Upper lobe of right lung (tissue), 1 donor: ENCODE results near the gene PLCL2. TPM values are rescaled to one million over a fixed set of nuclear protein-coding genes. Genes with fewer than 3 reads are reported as not detected.

Source experiments
- ATAC-seq: fragments of 200-7000 bp; cut with Tn5 transposase; one replicate; pipeline ENCODE4 v1.9.1; 2020; ENCODE audit warnings: mild to moderate bottlenecking, moderate library complexity
- DNase-seq: peaks from one replicate; pipeline ENCODE4 v3.0.0-alpha.2; 2020
- H3K27ac ChIP-seq: fragments of 200-600 bp; one replicate; pipeline ENCODE4 v1.8.0; 2022
- H3K27me3 ChIP-seq: fragments of 200-600 bp; one replicate; pipeline ENCODE4 v1.8.0; 2022; ENCODE audit warnings: mild to moderate bottlenecking
- H3K36me3 ChIP-seq: fragments of 200-600 bp; one replicate; pipeline ENCODE4 v1.8.0; 2022
- H3K4me1 ChIP-seq: fragments of 200-600 bp; one replicate; pipeline ENCODE4 v1.8.0; 2022
- H3K4me3 ChIP-seq: fragments of 200-600 bp; one replicate; pipeline ENCODE4 v1.8.0; 2022; ENCODE audit warnings: mild to moderate bottlenecking
- H3K9me3 ChIP-seq: fragments of 200-600 bp; one replicate; pipeline ENCODE4 v1.8.0; 2022
- CTCF ChIP-seq: fragments of 200-600 bp; IDR thresholded peaks from one replicate; pipeline ENCODE4 v1.8.0; 2022; ENCODE audit warnings: antibody characterized with exemption
- intact Hi-C: fragments of 100-400 bp; cut with DNase I; formaldehyde crosslinking; loops from one replicate; pipeline ENCODE4 v1.11.0; 2022
- total RNA-seq: library from RNA; stranded (reverse); fragmentation: NEBNext Ultra II Directional; extraction: Animal tissue kit (Norgen Biotek cat#: 25700); gene quantifications from one replicate; pipeline ENCODE4 v1.2.1, GENCODE V29; 2021
- donor health status: DM: no; HTN: yes; CAD: no; lungs with severe emphysema.

PLCL2 gene
- total RNA-seq, 1 donor from 2014 or later, result 9.1 TPM

- H3K9me3 ChIP-seq, result peaks cover 2% of the 10 kb centered on the region
- no peaks in the 10 kb centered on the region for H3K27me3 ChIP-seq
- no peak overlapping the region for H3K27ac ChIP-seq
- no peak for DNase-seq
- no peaks in the 10 kb centered on the region for H3K36me3 ChIP-seq
- intact Hi-C loops, result no loop called here
- no peaks in the 10 kb centered on the region for H3K4me1 ChIP-seq
- no peak for ATAC-seq
- no peak for TF ChIP-seq CTCF
- no peak overlapping the region for H3K4me3 ChIP-seq
Observed at GRCh38 chr3:16929311-16929710, 44.6 kb downstream of the PLCL2 start.

- TF ChIP-seq CTCF, result no peak
- Histone ChIP-seq H3K4me3 (no peak overlapping the region), H3K27ac (no peak overlapping the region), H3K4me1 (no peaks in the 10 kb centered on the region), H3K9me3 (no peaks in the 10 kb centered on the region), H3K36me3 (no peaks in the 10 kb centered on the region), H3K27me3 (no peaks in the 10 kb centered on the region)
- DNase-seq (no peak), ATAC-seq (no peak)
- intact Hi-C loops, result no loop called here
Observed at GRCh38 chr3:16932877-16933276, 48.1 kb downstream of the PLCL2 start.

DNA sequence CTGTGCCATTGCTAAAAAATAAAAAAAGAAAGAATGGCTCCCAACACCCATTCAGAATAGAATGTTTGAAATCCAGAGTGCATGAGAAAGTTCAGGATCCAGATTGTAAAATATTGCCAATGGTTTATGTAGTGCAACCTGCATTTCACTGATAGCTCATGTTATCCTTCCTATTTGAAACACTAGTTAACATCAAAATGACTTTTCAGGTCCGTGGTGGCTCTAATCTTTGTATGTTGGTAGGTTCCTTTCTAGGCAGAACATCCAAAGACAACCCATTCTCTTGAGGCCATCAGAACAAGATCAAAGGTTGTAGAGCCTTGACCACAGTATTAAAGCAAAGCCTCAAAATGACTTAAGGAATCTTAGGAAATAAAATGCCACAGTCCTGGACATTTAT is 51.0 kb downstream of the PLCL2 start:
- DNase-seq (no peak), ATAC-seq (no peak)
- Histone ChIP-seq H3K4me1 (no peaks in the 10 kb centered on the region), H3K4me3 (no peak overlapping the region), H3K36me3 (no peaks in the 10 kb centered on the region), H3K27me3 (no peaks in the 10 kb centered on the region), H3K27ac (no peak overlapping the region), H3K9me3 (no peaks in the 10 kb centered on the region)
- TF ChIP-seq CTCF, result no peak
- intact Hi-C loops, result no loop called here

DNA sequence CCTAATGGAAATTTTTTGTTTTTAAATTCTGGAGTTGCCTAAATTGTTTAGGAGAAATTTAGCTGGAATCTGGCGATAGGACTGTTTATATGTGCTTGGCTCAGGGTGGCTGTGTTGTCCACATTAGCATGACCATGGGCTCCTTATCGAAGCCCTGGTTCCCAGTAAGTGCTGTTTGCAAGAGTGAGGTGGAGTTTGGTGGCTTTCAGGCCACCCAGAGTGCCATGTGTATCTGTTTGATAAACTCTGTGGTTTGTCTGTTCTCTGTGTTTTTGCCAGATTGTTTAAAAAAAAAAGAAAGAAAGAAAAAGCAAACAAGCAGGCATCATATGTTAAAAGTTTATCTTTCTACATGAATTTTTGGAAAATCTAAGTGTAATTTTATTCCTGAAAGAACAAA is 51.5 kb downstream of the PLCL2 start:
- TF ChIP-seq CTCF, result no peak
- Histone ChIP-seq H3K4me1 (no peaks in the 10 kb centered on the region), H3K36me3 (no peaks in the 10 kb centered on the region), H3K9me3 (no peaks in the 10 kb centered on the region), H3K4me3 (no peak overlapping the region), H3K27ac (no peak overlapping the region), H3K27me3 (no peaks in the 10 kb centered on the region)
- intact Hi-C loops, result no loop called here
- ATAC-seq, result no peak
- DNase-seq, result no peak

- H3K4me3 ChIP-seq, result no peak overlapping the region
- H3K27ac ChIP-seq, result no peak overlapping the region
- intact Hi-C loops, result no loop called here
- no peak for ATAC-seq
- no peaks in the 10 kb centered on the region for H3K36me3 ChIP-seq
- H3K27me3 ChIP-seq, result no peaks in the 10 kb centered on the region
- DNase-seq, result no peak
- H3K4me1 ChIP-seq, result no peaks in the 10 kb centered on the region
- no peak for TF ChIP-seq CTCF
- no peaks in the 10 kb centered on the region for H3K9me3 ChIP-seq
Observed at GRCh38 chr3:16936676-16937230, 52.0 kb downstream of the PLCL2 start.

GRCh38 chr3:16937326-16937845 is 52.6 kb downstream of the PLCL2 start:
- no peak for ATAC-seq
- Histone ChIP-seq H3K27ac (no peak overlapping the region), H3K27me3 (no peaks in the 10 kb centered on the region), H3K9me3 (no peaks in the 10 kb centered on the region), H3K36me3 (no peaks in the 10 kb centered on the region), H3K4me3 (no peak overlapping the region), H3K4me1 (no peaks in the 10 kb centered on the region)
- DNase-seq, result no peak
- TF ChIP-seq CTCF, result no peak
- intact Hi-C loops, result no loop called here
